VCaP (cell line): Measurements from ENCODE around the gene THOC1.

ENCODE experiments used
- H3K27ac ChIP-seq: fragments of 450-650 bp; 2 replicates; pipeline ENCODE4 v1.5.1; 2017
- CTCF ChIP-seq: fragments of 450-650 bp; conservative IDR thresholded peaks from 2 replicates; pipeline ENCODE4 v1.5.1; 2017; ENCODE audit warnings: mild to moderate bottlenecking, moderate library complexity

The THOC1 gene

GRCh38 chr18:213966-214365, 53.9 kb downstream of the THOC1 start:
- TF ChIP-seq CTCF, result no peak
- peak overlapping the region; percentile 89 for H3K27ac ChIP-seq

- H3K27ac ChIP-seq, result peak overlapping the region; percentile 89
- no peak for TF ChIP-seq CTCF
Observed at GRCh38 chr18:213505-213904, 54.3 kb downstream of the THOC1 start.

GRCh38 chr18:212780-213179, 55.1 kb downstream of the THOC1 start:
- TF ChIP-seq CTCF, result no peak
- H3K27ac ChIP-seq, result peak overlapping the region; percentile 89; the same call in 1 of the 2 replicates

GRCh38 chr18:211582-211981, 56.3 kb downstream of the THOC1 start:
- no peak for TF ChIP-seq CTCF
- no peak overlapping the region; the same call in 1 of the 2 replicates for H3K27ac ChIP-seq

- H3K27ac ChIP-seq, result no peak overlapping the region
- TF ChIP-seq CTCF, result no peak
Observed at GRCh38 chr18:210733-211132, 57.1 kb downstream of the THOC1 start.

GRCh38 chr18:210075-210474, 57.8 kb downstream of the THOC1 start:
- H3K27ac ChIP-seq, result no peak overlapping the region
- TF ChIP-seq CTCF, result no peak

- TF ChIP-seq CTCF, result no peak
- H3K27ac ChIP-seq, result no peak overlapping the region
Observed at GRCh38 chr18:199768-200167, 68.1 kb downstream of the THOC1 start.

GRCh38 chr18:199214-199613, 68.6 kb downstream of the THOC1 start:
- no peak for TF ChIP-seq CTCF
- H3K27ac ChIP-seq, result no peak overlapping the region
